DMS153 treated with DMSO at 0.1 percent for 48 hours (cell line): ENCODE data around the gene ATF7IP.
A peak's percentile ranks its signal among the peaks of the same experiment; 100 is the strongest.

Source experiments
- DNase-seq: peaks from one replicate; lab custom pipeline; 2025; ENCODE audit not compliant: unreplicated experiment; lab: John Stamatoyannopoulos, UW

Gene ATF7IP

GRCh38 chr12:14473707-14474287, 108.3 kb downstream of the ATF7IP start:
- no peak for DNase-seq

- no peak for DNase-seq
Observed at GRCh38 chr12:14479004-14479403, 113.5 kb downstream of the ATF7IP start.

- DNase-seq = no peak
Observed at GRCh38 chr12:14481201-14481600, 115.7 kb downstream of the ATF7IP start.

GRCh38 chr12:14482361-14482760, 116.9 kb downstream of the ATF7IP start:
- no peak for DNase-seq

- no peak for DNase-seq
Observed at GRCh38 chr12:14482886-14483285, 117.4 kb downstream of the ATF7IP start.

GRCh38 chr12:14495326-14495725, 129.8 kb downstream of the ATF7IP start:
- DNase-seq = no peak

GRCh38 chr12:14505626-14506596, 140.4 kb downstream of the ATF7IP start:
- DNase-seq = no peak

GRCh38 chr12:14510574-14510973, 145.1 kb downstream of the ATF7IP start:
- no peak for DNase-seq

- peak; percentile 29 for DNase-seq
Observed at GRCh38 chr12:14514154-14514842, 148.8 kb downstream of the ATF7IP start.

- DNase-seq = no peak
Observed at GRCh38 chr12:14514946-14515345, 149.5 kb downstream of the ATF7IP start.

- no peak for DNase-seq
Observed at GRCh38 chr12:14521822-14522221, 156.3 kb downstream of the ATF7IP start.

- no peak for DNase-seq
Observed at GRCh38 chr12:14525964-14526363, 160.5 kb downstream of the ATF7IP start.

GRCh38 chr12:14532152-14532551, 166.7 kb downstream of the ATF7IP start:
- DNase-seq = no peak

GRCh38 chr12:14537088-14537487, 171.6 kb downstream of the ATF7IP start:
- DNase-seq = no peak

- DNase-seq = no peak
Observed at GRCh38 chr12:14540801-14541462, 175.4 kb downstream of the ATF7IP start.

GRCh38 chr12:14545144-14546124, 180.0 kb downstream of the ATF7IP start:
- DNase-seq = no peak

GRCh38 chr12:14547571-14547970, 182.1 kb downstream of the ATF7IP start:
- no peak for DNase-seq

GRCh38 chr12:14548609-14549008, 183.1 kb downstream of the ATF7IP start:
- no peak for DNase-seq
